SK-N-SH treated with all-trans-retinoic acid at 6 μM for 48 hours (cell line): ENCODE measurements around the gene CHMP1B.

Source experiments
- CSRNP3 ChIP-seq: fragments of 250-450 bp; sonication (Bioruptor Pico); IDR thresholded peaks from 2 replicates; pipeline ENCODE4 v1.5.1; 2021; ENCODE audit warnings: mild to moderate bottlenecking, moderate library complexity
- ISL1 ChIP-seq: fragments of 250-450 bp; sonication (Bioruptor Pico); IDR thresholded peaks from 2 replicates; pipeline ENCODE4 v2.1.2; 2022; ENCODE audit warnings: mild to moderate bottlenecking, moderate library complexity
- RARB ChIP-seq: fragments of 250-450 bp; sonication (Bioruptor Pico); IDR thresholded peaks from 2 replicates; pipeline ENCODE4 v1.8.0; 2021; ENCODE audit warnings: mild to moderate bottlenecking, moderate library complexity
- TOX ChIP-seq: fragments of 250-450 bp; sonication (Bioruptor Pico); IDR thresholded peaks from 2 replicates; pipeline ENCODE4 v1.8.0; 2021; ENCODE audit warnings: mild to moderate bottlenecking, moderate library complexity, borderline replicate concordance
- ZFP3 ChIP-seq: fragments of 250-450 bp; sonication (Bioruptor Pico); IDR thresholded peaks from 2 replicates; pipeline ENCODE4 v1.5.0; 2020; ENCODE audit warnings: mild to moderate bottlenecking, moderate library complexity
- ZFP30 ChIP-seq: fragments of 450-650 bp; formaldehyde crosslinking; IDR thresholded peaks from 2 replicates; pipeline ENCODE4 v1.5.0; 2022; ENCODE audit warnings: mild to moderate bottlenecking, moderate library complexity

- TF ChIP-seq ZFP30 (CRISPR knock-in tag) (no peak), ZFP3 (CRISPR knock-in tag) (no peak), RARB (CRISPR knock-in tag) (no peak), CSRNP3 (CRISPR knock-in tag) (no peak), ISL1 (CRISPR knock-in tag) (peak; percentile 43; the same call in 1 of the 2 replicates), TOX (CRISPR knock-in tag) (no peak)
Observed at GRCh38 chr18:11887328-11888128, 36.3 kb downstream of the CHMP1B start.
